ENCODE measurements around the gene PGM5.

PGM5 gene

GRCh38 chr9:68497629-68498028 is 141.2 kb downstream of the PGM5 start:
- no peak for DNase-seq (ENCODE audit: low read depth)

- no peak for DNase-seq (ENCODE audit: low read depth)
These were observed 142.4 kb downstream of the PGM5 start for GRCh38 chr9:68498816-68499215.

GRCh38 chr9:68500457-68501381 is 144.3 kb downstream of the PGM5 start:
- no peak for DNase-seq (ENCODE audit: low read depth)

GRCh38 chr9:68502279-68502678 is 145.9 kb downstream of the PGM5 start:
- DNase-seq (ENCODE audit: low read depth): no peak

DNA sequence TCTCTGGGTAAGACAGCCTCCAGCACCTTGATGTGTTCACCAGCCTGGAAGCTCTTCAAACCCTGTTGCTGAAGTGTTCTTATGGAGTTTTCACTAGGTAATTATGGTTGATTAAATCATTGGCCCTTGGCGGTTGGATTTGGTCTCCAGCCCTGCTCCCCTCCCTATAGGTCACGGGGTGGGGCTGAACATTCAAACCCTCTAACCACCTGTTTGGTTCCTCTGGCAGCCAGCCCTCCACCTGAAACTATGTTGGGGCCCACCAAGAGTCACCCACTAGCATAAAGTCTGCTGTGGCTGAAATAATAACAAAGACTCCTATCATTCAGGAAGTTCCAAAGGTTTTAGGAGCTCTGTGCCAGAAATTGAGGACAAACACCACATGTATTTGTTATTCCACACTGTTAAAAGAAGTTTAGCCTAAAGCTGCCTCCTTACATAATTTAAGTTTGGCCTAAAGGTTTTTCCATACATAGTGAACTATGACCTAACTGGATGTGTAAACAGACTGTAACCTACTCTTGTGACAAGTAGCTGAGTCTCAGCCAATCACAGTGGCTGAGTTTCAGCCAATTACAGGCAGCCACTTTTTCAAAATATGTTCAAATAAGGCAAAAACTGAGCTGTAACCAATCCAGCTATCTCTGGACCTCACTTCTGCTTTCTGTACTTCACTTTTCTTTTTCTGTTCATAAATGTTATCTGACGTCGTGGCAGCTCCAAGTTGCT is 149.4 kb downstream of the PGM5 start:
- DNase-seq (ENCODE audit: low read depth): no peak

GRCh38 chr9:68506551-68506950 is 150.1 kb downstream of the PGM5 start:
- no peak for DNase-seq (ENCODE audit: low read depth)

- no peak for DNase-seq (ENCODE audit: low read depth)
These were observed 150.9 kb downstream of the PGM5 start for GRCh38 chr9:68507130-68507805.

DNA sequence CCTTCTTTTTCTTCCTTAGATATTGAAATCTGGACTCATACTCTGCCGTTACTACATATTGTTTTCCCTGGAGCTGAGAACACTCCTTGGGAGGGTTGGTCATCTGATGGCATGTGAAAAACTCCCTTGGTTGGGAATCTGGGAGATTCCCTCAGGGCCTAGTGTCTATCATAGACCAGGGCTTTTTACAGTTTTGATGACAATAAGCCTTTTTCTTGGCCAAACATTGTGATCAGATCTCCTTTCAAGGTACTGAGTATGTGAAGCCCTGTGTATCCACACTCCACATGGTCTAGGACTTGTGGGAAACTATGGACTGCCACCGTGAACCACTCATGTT is 151.4 kb downstream of the PGM5 start:
- DNase-seq (ENCODE audit: low read depth): no peak

- no peak for DNase-seq (ENCODE audit: low read depth)
These were observed 152.1 kb downstream of the PGM5 start for GRCh38 chr9:68508547-68508946.

- DNase-seq (ENCODE audit: low read depth): no peak
These were observed 153.3 kb downstream of the PGM5 start for GRCh38 chr9:68509689-68510088.

GRCh38 chr9:68513385-68513784 is 157.0 kb downstream of the PGM5 start:
- DNase-seq (ENCODE audit: low read depth): no peak

DNA sequence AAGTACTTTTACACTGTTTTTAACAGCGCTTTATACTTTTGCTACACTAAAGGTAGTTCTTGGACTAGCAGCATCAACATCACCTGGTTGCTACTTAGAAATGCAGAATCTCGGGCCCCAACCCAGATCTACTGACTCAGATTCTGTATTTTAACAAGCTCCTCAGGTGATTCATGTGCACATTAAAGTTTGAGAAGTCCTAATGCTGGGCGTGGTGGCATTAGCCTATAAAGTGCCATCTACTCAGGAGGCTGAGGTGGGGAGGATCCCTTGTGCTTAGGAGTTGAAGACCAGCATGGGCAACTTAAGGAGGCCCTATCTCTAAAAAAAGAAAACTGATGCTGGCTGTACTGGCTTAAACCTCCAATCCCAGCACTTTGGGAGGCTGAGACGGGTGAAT is 157.6 kb downstream of the PGM5 start:
- no peak for DNase-seq (ENCODE audit: low read depth)

GRCh38 chr9:68515326-68516017 is 159.1 kb downstream of the PGM5 start:
- no peak for DNase-seq (ENCODE audit: low read depth)

GRCh38 chr9:68522131-68522530 is 165.7 kb downstream of the PGM5 start:
- no peak for DNase-seq (ENCODE audit: low read depth)

- no peak for DNase-seq (ENCODE audit: low read depth)
These were observed 166.5 kb downstream of the PGM5 start for GRCh38 chr9:68522954-68523353.

DNA sequence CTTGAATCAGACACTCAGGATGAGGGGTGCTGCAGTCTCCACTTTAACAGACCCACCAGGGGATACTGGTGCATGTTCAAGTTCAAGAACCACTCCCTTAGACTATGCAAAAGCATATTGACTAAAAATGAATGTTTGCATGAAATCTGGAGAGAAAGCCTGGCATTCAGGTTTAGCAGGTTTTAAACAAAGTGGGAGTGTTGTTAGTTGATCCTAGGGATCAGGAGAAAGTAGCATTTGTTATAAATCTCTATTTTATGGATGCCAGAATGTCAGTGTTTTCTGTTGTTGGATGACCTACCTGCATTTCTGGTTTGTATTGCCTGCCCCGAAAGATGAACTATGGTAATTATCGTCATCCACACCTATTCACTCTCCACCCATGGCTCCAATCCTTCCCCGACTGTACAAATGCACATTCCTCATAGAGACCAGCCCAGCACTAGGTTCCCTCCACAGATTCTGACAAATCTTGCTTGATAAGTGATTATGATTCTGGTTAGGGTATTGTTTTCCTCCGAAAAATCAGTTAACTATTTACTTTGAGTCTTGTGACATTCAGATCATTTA is 167.0 kb downstream of the PGM5 start:
- DNase-seq (ENCODE audit: low read depth): no peak

DNA sequence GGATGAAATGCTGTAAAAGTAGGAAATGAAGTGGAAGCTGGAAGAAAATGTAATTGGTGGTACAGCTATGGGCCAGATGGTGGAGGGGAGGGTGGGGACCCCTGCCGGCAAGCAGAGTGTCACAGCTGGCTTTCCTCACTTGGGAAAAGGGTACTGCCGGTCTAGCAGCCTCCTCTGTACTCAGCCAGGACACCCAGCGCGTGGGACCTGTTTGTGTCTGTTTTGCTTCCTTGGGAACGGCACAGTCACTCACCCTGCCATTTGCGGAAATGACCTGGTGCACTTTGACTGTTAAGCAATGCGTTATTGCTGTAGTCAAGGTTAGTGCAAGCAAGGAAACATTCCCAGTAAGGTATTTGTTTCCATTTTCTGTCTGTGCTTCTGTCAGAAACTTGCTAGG is 174.2 kb downstream of the PGM5 start:
- DNase-seq (ENCODE audit: low read depth): no peak

DNA sequence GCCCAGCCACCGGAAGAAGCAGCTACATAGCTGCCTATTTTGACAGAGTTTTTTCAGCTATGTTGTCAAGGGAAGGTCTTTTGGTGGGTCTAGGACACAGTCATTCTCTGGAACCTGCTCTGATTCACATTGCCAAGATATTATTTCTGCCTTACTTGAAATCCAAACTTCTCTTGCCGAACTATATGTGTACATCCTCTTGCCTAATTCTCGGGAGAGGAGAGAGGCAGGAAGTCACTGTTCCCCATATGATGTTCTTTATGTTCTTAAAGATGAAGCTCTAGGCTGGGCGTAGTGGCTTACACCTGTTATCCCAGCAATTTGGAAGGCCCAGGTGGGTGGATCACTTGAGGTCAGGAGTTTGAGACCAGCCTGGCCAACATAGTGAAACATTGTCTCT is 175.7 kb downstream of the PGM5 start:
- DNase-seq (ENCODE audit: low read depth): no peak

DNA sequence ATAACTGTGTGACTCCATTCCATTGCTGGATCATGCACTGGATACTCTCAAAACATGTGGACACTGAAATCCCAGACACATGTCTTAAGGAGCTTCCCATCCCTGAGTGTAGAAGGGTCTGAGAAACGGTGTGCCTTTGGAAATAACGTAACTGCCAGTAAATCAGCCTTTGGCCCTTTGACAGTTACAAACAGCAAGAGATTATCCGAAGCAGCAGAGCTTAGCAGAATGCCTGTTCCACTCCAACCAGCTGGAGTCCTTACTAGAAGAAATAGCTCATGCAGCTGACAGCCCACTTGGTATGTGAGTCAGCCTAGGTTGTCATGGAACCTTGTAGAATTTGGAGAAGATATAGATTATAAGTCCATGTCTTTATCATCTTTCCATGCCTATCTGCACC is 177.3 kb downstream of the PGM5 start:
- no peak for DNase-seq (ENCODE audit: low read depth)

DNA sequence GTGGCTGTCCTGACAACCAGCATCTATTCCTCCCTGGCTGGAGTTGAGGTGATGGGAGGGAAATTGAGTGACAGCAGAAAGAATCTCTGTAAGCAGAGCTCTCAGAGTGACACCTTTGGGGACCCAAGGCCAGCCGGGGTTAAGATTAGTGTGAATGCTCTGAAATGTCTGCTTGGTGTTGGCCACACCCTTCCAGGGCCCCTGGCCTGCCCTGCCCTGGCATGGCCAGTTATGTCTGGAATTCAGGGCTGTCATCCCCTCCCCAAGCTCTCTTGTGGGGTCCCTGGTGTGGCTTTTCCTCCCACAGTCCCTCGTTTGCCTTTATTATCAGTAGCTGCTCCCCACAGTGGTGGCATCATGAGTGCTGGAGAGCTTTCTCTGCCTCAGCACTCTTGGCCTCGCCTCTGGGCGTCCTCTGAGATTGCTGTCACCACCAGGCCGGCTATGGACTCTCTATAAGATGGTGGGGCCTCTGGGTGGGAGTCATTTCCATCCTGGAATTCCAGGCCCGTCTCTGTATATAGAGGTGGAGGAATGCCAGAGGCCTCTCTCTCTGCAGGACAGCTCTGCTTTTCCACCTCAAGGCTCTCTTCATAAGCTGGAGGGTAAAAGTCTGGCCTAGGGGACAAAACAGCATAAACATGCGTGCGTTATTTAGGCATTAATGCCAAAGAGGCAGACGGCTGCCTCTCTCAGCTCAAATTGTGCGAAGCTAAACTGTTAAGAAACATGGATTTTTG is 180.6 kb downstream of the PGM5 start:
- DNase-seq (ENCODE audit: low read depth): no peak

- DNase-seq (ENCODE audit: low read depth): no peak
These were observed 181.1 kb downstream of the PGM5 start for GRCh38 chr9:68537616-68537880.

GRCh38 chr9:68538200-68538599 is 181.8 kb downstream of the PGM5 start:
- no peak for DNase-seq (ENCODE audit: low read depth)

Data from activated T-helper 1 cell treated with Interleukin-2 at 50 U/mL for 16 hours (primary cell).